H1 (cell line): Measurements from ENCODE around the gene ARSB.

Experiments used
- CTCF ChIP-seq, 3 experiments: IDR thresholded peaks; 1 replicate in 2 of 3; 2 replicates in 1 of 3; pipeline versions ENCODE4 v1.5.1 to v1.6.1; 2011; ENCODE audit warnings: low read length in 3 of 3, mild to moderate bottlenecking in 3 of 3, inconsistent platforms in 2 of 3, low read depth in 1 of 3, moderate library complexity in 1 of 3; ENCODE audit not compliant: insufficient read depth in 1 of 3; ENCODE audit errors: control extremely low read depth in 1 of 3
- EP300 ChIP-seq, 2 experiments: IDR thresholded peaks; 1 replicate in 1 of 2; 2 replicates in 1 of 2; pipeline ENCODE4 v1.6.1; 2011 to 2012; ENCODE audit warnings: low read depth in 2 of 2, low read length in 2 of 2, mild to moderate bottlenecking in 2 of 2, borderline replicate concordance in 1 of 2, inconsistent platforms in 1 of 2, moderate library complexity in 1 of 2
- EZH2 ChIP-seq: fragments of 200-600 bp; sonication (generic); IDR thresholded peaks from 2 replicates; pipeline ENCODE4 v1.7.1; 2012; ENCODE audit warnings: low read depth, mild to moderate bottlenecking, moderate library complexity, low read length, inconsistent platforms; ENCODE audit not compliant: severe bottlenecking
- HDAC2 ChIP-seq, 2 experiments: fragments of 300-600 bp in 1 of 2; sonication (generic) in 1 of 2; IDR thresholded peaks; 2 replicates each; pipeline ENCODE4 v1.6.1; 2011 to 2012; ENCODE audit warnings: low read depth in 2 of 2, low read length in 2 of 2, mild to moderate bottlenecking in 2 of 2, moderate library complexity in 2 of 2, borderline replicate concordance in 1 of 2, inconsistent platforms in 1 of 2
- JUND ChIP-seq: IDR thresholded peaks from 2 replicates; pipeline ENCODE4 v1.6.1; 2011; ENCODE audit warnings: mild to moderate bottlenecking, improper control_type of control experiment, low read length
- POLR2A ChIP-seq, 2 experiments: IDR thresholded peaks; 1 replicate in 1 of 2; 2 replicates in 1 of 2; pipeline ENCODE4 v1.6.1; 2011; ENCODE audit warnings: low read depth in 2 of 2, low read length in 2 of 2, mild to moderate bottlenecking in 2 of 2; ENCODE audit errors: control extremely low read depth in 1 of 2
- TAF1 ChIP-seq: IDR thresholded peaks from 2 replicates; pipeline ENCODE4 v1.6.1; 2011; ENCODE audit warnings: mild to moderate bottlenecking, low read depth, low read length
- ZNF274 ChIP-seq: IDR thresholded peaks from 2 replicates; pipeline ENCODE4 v1.7.0; 2012; ENCODE audit warnings: low read length, borderline replicate concordance; ENCODE audit errors: extremely low read depth
- TF ChIP-seq, protein P1 (sequence below): IDR thresholded peaks from 2 replicates; pipeline ENCODE4 v1.6.1; 2012; ENCODE audit warnings: inconsistent platforms

DNA sequence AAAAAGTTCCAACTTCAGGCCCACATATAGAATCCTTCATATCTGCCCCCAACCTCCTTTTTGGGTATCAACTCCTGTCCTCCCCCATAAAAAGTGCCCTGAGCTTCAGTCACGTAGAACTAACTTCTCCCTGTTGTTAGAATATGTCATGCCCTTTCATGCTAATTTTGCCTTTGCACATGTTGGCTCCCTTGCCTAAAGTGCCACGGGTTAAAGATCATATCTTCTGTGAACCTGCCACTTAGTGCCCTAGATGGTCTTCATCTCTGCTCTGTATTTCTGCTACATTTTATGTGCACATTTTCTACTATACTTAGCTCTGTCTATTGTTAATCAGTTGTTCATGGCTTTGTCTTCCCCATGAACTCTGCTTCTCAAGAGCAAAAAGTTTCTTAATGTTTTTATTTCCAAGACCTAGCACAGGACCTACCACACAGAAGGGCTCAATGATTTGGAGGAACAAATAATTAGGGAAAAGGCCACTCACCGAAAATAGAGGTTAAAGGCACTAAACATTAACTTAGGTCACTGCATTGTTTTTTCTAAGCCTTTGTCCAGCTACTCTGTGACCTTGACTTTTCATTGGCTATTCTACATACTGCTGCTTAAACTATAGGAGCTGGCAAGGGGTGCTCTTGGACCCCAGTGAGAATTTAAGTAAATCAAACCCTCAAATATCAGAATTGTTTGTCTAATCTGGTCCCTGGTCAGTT is 94.3 kb downstream of the ARSB start:
- TF ChIP-seq CTCF (IDR thresholded peaks at IDR 0.05; ENCODE audit: control extremely low read depth in 1 of 3, insufficient read depth in 1 of 3, low read depth in 1 of 3, low read length in 3 of 3), result no peak
- TF ChIP-seq, protein P1, sequence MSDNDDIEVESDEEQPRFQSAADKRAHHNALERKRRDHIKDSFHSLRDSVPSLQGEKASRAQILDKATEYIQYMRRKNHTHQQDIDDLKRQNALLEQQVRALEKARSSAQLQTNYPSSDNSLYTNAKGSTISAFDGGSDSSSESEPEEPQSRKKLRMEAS, result no peak
- TF ChIP-seq EP300 (IDR thresholded peaks at IDR 0.05; ENCODE audit: borderline replicate concordance in 1 of 2, low read depth in 2 of 2, low read length in 2 of 2), result no peak
- TF ChIP-seq HDAC2 (IDR thresholded peaks at IDR 0.05; ENCODE audit: borderline replicate concordance in 1 of 2, low read depth in 2 of 2, low read length in 2 of 2), result no peak
- no peak for TF ChIP-seq ZNF274
- TF ChIP-seq JUND, result no peak
- no peak for TF ChIP-seq POLR2A (IDR thresholded peaks at IDR 0.05; ENCODE audit: control extremely low read depth in 1 of 2, low read depth in 2 of 2, low read length in 2 of 2)
- no peak for TF ChIP-seq EZH2
- TF ChIP-seq TAF1, result no peak
